Caco-2 (cell line): Measurements from ENCODE around the gene CYSLTR2. TPM values are rescaled to one million over a fixed set of nuclear protein-coding genes. Genes with fewer than 3 reads are reported as not detected.

Source experiments
- BruUV-seq: library from RNA; stranded (reverse); fragments of 400-500 nt; replicated peaks from 2 replicates; lab custom pipeline; 2021; lab: Mats Ljungman, UMichigan
- CTCF ChIA-PET: fragments of 300-600 bp; sonication (Branson Sonifier 250); formaldehyde crosslinking; loops from one replicate; lab custom pipeline; 2022; ENCODE audit warnings: antibody characterized with exemption; lab: Charles Lee
- POLR2A ChIA-PET: fragments of 300-600 bp; sonication (Branson Sonifier 250); formaldehyde crosslinking; loops from one replicate; lab custom pipeline; 2022; ENCODE audit warnings: antibody characterized with exemption; lab: Charles Lee
- DNase-seq, 2 experiments: peaks; one replicate each; pipeline versions ENCODE4 v3.0.0 to v3.0.0-alpha.2; 2020 to 2022
- H3K27me3 ChIP-seq: replicated peaks from 2 replicates; pipeline ENCODE4 v1.6.0; 2011; ENCODE audit warnings: low read length; ENCODE audit not compliant: control insufficient read depth, insufficient read depth
- H3K36me3 ChIP-seq: 2 replicates; pipeline ENCODE4 v1.5.1; 2011; ENCODE audit warnings: low read length; ENCODE audit not compliant: control insufficient read depth, insufficient read depth
- H3K4me1 ChIP-seq: fragments of 250-450 bp; sonication (Bioruptor Pico); 2 replicates; pipeline ENCODE4 v1.5.1; 2020; ENCODE audit warnings: mild to moderate bottlenecking
- H3K4me3 ChIP-seq: 2 replicates; pipeline ENCODE4 v1.5.1; 2011; ENCODE audit warnings: low read depth, mild to moderate bottlenecking, control low read depth, low read length
- H3K9me3 ChIP-seq: fragments of 250-450 bp; sonication (Bioruptor Pico); 2 replicates; pipeline ENCODE4 v1.5.1; 2020; ENCODE audit warnings: mild to moderate bottlenecking, moderate library complexity
- H3K27ac Mint-ChIP-seq: one replicate; pipeline ENCODE4 v1.8.0; 2022; ENCODE audit warnings: mixed read lengths; ENCODE audit not compliant: unreplicated experiment
- H3K27me3 Mint-ChIP-seq: one replicate; pipeline ENCODE4 v1.8.0; 2022; ENCODE audit warnings: mixed read lengths; ENCODE audit not compliant: insufficient read depth, unreplicated experiment
- H3K36me3 Mint-ChIP-seq: one replicate; pipeline ENCODE4 v1.8.0; 2022; ENCODE audit warnings: mild to moderate bottlenecking, mixed read lengths; ENCODE audit not compliant: insufficient read depth, unreplicated experiment
- H3K4me1 Mint-ChIP-seq: one replicate; pipeline ENCODE4 v1.8.0; 2022; ENCODE audit warnings: low read depth, mixed read lengths; ENCODE audit not compliant: unreplicated experiment
- H3K4me3 Mint-ChIP-seq: one replicate; pipeline ENCODE4 v1.8.0; 2022; ENCODE audit warnings: mild to moderate bottlenecking, moderate library complexity, mixed read lengths; ENCODE audit not compliant: unreplicated experiment
- H3K9me3 Mint-ChIP-seq: one replicate; pipeline ENCODE4 v1.8.0; 2022; ENCODE audit warnings: mixed read lengths; ENCODE audit not compliant: unreplicated experiment
- CTCF ChIP-seq, 2 experiments: fragments of 200-600 bp in 1 of 2; IDR thresholded peaks; 1 replicate in 1 of 2; 2 replicates in 1 of 2; pipeline versions ENCODE4 v1.5.1 to v1.8.0; 2011 to 2022; ENCODE audit warnings: antibody characterized with exemption in 1 of 2, control low read depth in 1 of 2, inconsistent platforms in 1 of 2, low read depth in 1 of 2, low read length in 1 of 2, mild to moderate bottlenecking in 1 of 2, moderate library complexity in 1 of 2; ENCODE audit not compliant: insufficient read depth in 1 of 2, severe bottlenecking in 1 of 2, unreplicated experiment in 1 of 2
- intact Hi-C: fragments of 100-400 bp; cut with micrococcal nuclease; formaldehyde crosslinking; loops from one replicate; pipeline ENCODE4 v1.10.0; 2022; ENCODE audit not compliant: unreplicated experiment
- total RNA-seq: library from RNA; stranded (reverse); gene quantifications from 2 replicates; pipeline ENCODE4 v1.2.3, GENCODE V29; 2022

CYSLTR2 gene
- total RNA-seq, 1 experiment from 2014 or later: not detected

- no peaks in the 10 kb centered on the region for H3K4me1 ChIP-seq
- H3K4me3 ChIP-seq: no peak overlapping the region
- Mint-ChIP-seq H3K4me1 (no peaks in the 10 kb centered on the region), H3K9me3 (peaks cover 22% of the 10 kb centered on the region), H3K27me3 (peaks cover 18% of the 10 kb centered on the region), H3K36me3 (no peaks in the 10 kb centered on the region), H3K4me3 (no peak overlapping the region), H3K27ac (no peak overlapping the region)
- POLR2A ChIA-PET: no interaction called here
- intact Hi-C loops: no loop called here
- no peak for DNase-seq
- no TSS peak for BruUV-seq
- H3K9me3 ChIP-seq: 0 out of 2 replicates have a peak, but pooled peaks cover 4% of the 10 kb centered on the region
- no peaks in the 10 kb centered on the region for H3K36me3 ChIP-seq
- CTCF ChIA-PET: no interaction called here
- TF ChIP-seq CTCF (IDR thresholded peaks at IDR 0.05; ENCODE audit: insufficient read depth in 1 of 2, low read depth in 1 of 2, low read length in 1 of 2, severe bottlenecking in 1 of 2, unreplicated experiment in 1 of 2): no peak
- no peaks in the 10 kb centered on the region; the same call in 1 of the 2 replicates for H3K27me3 ChIP-seq
Observed at GRCh38 chr13:48675247-48675646, 21.5 kb downstream of the CYSLTR2 start.

- Histone ChIP-seq H3K4me3 (no peak overlapping the region), H3K36me3 (no peaks in the 10 kb centered on the region), H3K27me3 (no peaks in the 10 kb centered on the region; the same call in 1 of the 2 replicates), H3K4me1 (no peaks in the 10 kb centered on the region), H3K9me3 (no peaks in the 10 kb centered on the region)
- peaks cover 30% of the 10 kb centered on the region for H3K27me3 Mint-ChIP-seq
- ChIA-PET POLR2A (no interaction called here), CTCF (no interaction called here)
- no peak for DNase-seq
- BruUV-seq: no TSS peak
- no peak overlapping the region for H3K4me3 Mint-ChIP-seq
- H3K9me3 Mint-ChIP-seq: peaks cover 7% of the 10 kb centered on the region
- H3K36me3 Mint-ChIP-seq: no peaks in the 10 kb centered on the region
- no peaks in the 10 kb centered on the region for H3K4me1 Mint-ChIP-seq
- no peak for TF ChIP-seq CTCF (IDR thresholded peaks at IDR 0.05; ENCODE audit: insufficient read depth in 1 of 2, low read depth in 1 of 2, low read length in 1 of 2, severe bottlenecking in 1 of 2, unreplicated experiment in 1 of 2)
- intact Hi-C loops: no loop called here
- H3K27ac Mint-ChIP-seq: no peak overlapping the region
Observed at GRCh38 chr13:48678316-48678715, 24.6 kb downstream of the CYSLTR2 start.

- no TSS peak for BruUV-seq
- Mint-ChIP-seq H3K27ac (no peak overlapping the region), H3K9me3 (no peaks in the 10 kb centered on the region), H3K36me3 (no peaks in the 10 kb centered on the region), H3K27me3 (peaks cover 30% of the 10 kb centered on the region), H3K4me3 (no peak overlapping the region), H3K4me1 (no peaks in the 10 kb centered on the region)
- H3K27me3 ChIP-seq: no peaks in the 10 kb centered on the region; the same call in 1 of the 2 replicates
- no peak for TF ChIP-seq CTCF (IDR thresholded peaks at IDR 0.05; ENCODE audit: insufficient read depth in 1 of 2, low read depth in 1 of 2, low read length in 1 of 2, severe bottlenecking in 1 of 2, unreplicated experiment in 1 of 2)
- H3K4me1 ChIP-seq: no peaks in the 10 kb centered on the region
- H3K9me3 ChIP-seq: no peaks in the 10 kb centered on the region
- no peak overlapping the region for H3K4me3 ChIP-seq
- ChIA-PET CTCF (no interaction called here), POLR2A (no interaction called here)
- DNase-seq: no peak
- intact Hi-C loops: no loop called here
- H3K36me3 ChIP-seq: no peaks in the 10 kb centered on the region
Observed at GRCh38 chr13:48679941-48680680, 26.4 kb downstream of the CYSLTR2 start.
